Smooth muscle cell (in vitro differentiated cells): Measurements from ENCODE around the gene ZNF512B. TPM values are rescaled to one million over a fixed set of nuclear protein-coding genes. Genes with fewer than 3 reads are reported as not detected.

Source experiments
- DNase-seq: peaks from one replicate; lab custom pipeline; 2025; ENCODE audit not compliant: unreplicated experiment; lab: John Stamatoyannopoulos, UW
- H2AFZ ChIP-seq: fragments of 200-600 bp; sonication (generic); 2 replicates; pipeline ENCODE4 v1.6.0; 2016; ENCODE audit warnings: antibody characterized with exemption, low read depth, mild to moderate bottlenecking
- H3F3A ChIP-seq: fragments of 200-600 bp; sonication (generic); 2 replicates; pipeline ENCODE4 v1.6.0; 2017; ENCODE audit warnings: antibody characterized with exemption, low read depth
- H3K27ac ChIP-seq: fragments of 200-600 bp; sonication (generic); 2 replicates; pipeline ENCODE4 v1.5.1; 2016; ENCODE audit warnings: low read depth, mild to moderate bottlenecking
- H3K27me3 ChIP-seq: fragments of 200-600 bp; sonication (generic); 2 replicates; pipeline ENCODE4 v1.6.1; 2016; ENCODE audit warnings: low read depth, mild to moderate bottlenecking
- H3K36me3 ChIP-seq: fragments of 200-600 bp; sonication (generic); 2 replicates; pipeline ENCODE4 v1.5.1; 2016; ENCODE audit warnings: low read depth
- H3K4me1 ChIP-seq: fragments of 200-600 bp; sonication (generic); 2 replicates; pipeline ENCODE4 v1.5.1; 2016; ENCODE audit warnings: low read depth
- H3K4me2 ChIP-seq: fragments of 200-600 bp; sonication (generic); 2 replicates; pipeline ENCODE4 v1.6.0; 2016; ENCODE audit warnings: mild to moderate bottlenecking
- H3K4me3 ChIP-seq: fragments of 200-600 bp; sonication (generic); 2 replicates; pipeline ENCODE4 v1.5.1; 2016; ENCODE audit warnings: mild to moderate bottlenecking
- H3K79me2 ChIP-seq: fragments of 200-600 bp; sonication (generic); 2 replicates; pipeline ENCODE4 v1.6.0; 2016; ENCODE audit warnings: low read depth, mild to moderate bottlenecking
- H3K9ac ChIP-seq: fragments of 200-600 bp; sonication (generic); 2 replicates; pipeline ENCODE4 v1.6.0; 2016; ENCODE audit warnings: low read depth
- H3K9me3 ChIP-seq: fragments of 200-600 bp; sonication (generic); replicated peaks from 2 replicates; pipeline ENCODE4 v1.5.1; 2016; ENCODE audit warnings: low read depth
- H4K20me1 ChIP-seq: fragments of 200-600 bp; sonication (generic); 2 replicates; pipeline ENCODE4 v1.6.0; 2016; ENCODE audit warnings: low read depth
- WGBS: methylation state at CpG from one replicate; pipeline ENCODE4 v1.1.7; 2016; ENCODE audit warnings: low lambda C conversion rate; 5-methylcytosine and 5-hydroxymethylcytosine counted together
- polyA plus RNA-seq: library from polyadenylated mRNA; unstranded; fragments of >200 nt; fragmentation: Nextera tagmentation; extraction: Ambion mirVana; gene quantifications from 2 replicates; pipeline ENCODE4 v1.2.1, GENCODE V29; 2016
- total RNA-seq: library from RNA; depleted of rRNA; stranded (reverse); fragments of >200 nt; gene quantifications from 2 replicates; pipeline ENCODE4 v1.2.3, GENCODE V29; 2014
- TF ChIP-seq, protein P1 (sequence below): fragments of 200-600 bp; sonication (generic); IDR thresholded peaks from 2 replicates; pipeline ENCODE4 v1.5.1; 2017; ENCODE audit warnings: borderline replicate concordance, mild to moderate bottlenecking, antibody characterized with exemption; ENCODE audit not compliant: insufficient read depth, poor library complexity, severe bottlenecking

Gene ZNF512B
- total and polyA plus RNA-seq, 2 experiments from 2014 or later: 4.6 to 5.6 TPM

DNA sequence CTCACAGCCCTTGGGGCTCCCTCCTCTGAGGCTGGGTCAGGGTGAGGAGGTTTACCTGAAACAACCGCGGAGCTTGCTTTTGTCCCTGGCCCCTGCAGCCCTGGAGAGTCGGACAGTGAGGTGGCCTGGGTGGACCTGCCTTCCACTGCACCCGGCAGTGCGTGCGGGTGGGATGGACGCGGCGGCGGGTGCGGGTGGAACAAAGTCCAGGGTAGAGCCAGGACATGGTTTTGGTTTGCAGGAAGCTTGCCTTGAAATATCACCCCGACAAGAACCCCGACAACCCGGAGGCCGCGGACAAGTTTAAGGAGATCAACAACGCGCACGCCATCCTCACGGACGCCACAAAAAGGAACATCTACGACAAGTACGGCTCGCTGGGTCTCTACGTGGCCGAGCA, 40.7 kb downstream of the ZNF512B start:
- Histone ChIP-seq H3K36me3 (no peaks in the 10 kb centered on the region), H3K79me2 (peaks cover 28% of the 10 kb centered on the region)

DNA sequence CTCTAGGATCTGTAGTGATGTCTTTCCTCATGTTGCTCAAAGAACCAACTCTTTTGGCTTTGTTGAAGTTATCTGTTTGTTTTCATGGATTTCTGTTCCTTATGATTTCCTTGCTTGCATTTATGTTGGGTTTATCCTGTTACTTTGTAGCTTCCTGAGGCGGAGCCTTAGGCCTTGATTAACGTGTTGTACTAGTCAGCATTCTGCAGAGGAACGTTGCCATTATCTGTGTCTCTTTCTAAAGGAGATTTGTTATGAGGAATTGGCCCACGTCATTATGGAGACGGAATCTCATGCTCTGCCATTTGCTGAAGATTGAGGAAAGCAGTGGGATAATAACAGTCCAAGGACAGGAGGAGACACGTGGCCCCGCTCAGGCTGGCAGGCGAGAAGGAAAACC, 43.4 kb downstream of the ZNF512B start:
- no peaks in the 10 kb centered on the region for H3K36me3 ChIP-seq
- no peak overlapping the region for H3K4me3 ChIP-seq
- H3K27me3 ChIP-seq: no peaks in the 10 kb centered on the region
- peaks cover 84% of the 10 kb centered on the region for H4K20me1 ChIP-seq
- no peak overlapping the region for H3K9ac ChIP-seq
- TF ChIP-seq, protein P1, sequence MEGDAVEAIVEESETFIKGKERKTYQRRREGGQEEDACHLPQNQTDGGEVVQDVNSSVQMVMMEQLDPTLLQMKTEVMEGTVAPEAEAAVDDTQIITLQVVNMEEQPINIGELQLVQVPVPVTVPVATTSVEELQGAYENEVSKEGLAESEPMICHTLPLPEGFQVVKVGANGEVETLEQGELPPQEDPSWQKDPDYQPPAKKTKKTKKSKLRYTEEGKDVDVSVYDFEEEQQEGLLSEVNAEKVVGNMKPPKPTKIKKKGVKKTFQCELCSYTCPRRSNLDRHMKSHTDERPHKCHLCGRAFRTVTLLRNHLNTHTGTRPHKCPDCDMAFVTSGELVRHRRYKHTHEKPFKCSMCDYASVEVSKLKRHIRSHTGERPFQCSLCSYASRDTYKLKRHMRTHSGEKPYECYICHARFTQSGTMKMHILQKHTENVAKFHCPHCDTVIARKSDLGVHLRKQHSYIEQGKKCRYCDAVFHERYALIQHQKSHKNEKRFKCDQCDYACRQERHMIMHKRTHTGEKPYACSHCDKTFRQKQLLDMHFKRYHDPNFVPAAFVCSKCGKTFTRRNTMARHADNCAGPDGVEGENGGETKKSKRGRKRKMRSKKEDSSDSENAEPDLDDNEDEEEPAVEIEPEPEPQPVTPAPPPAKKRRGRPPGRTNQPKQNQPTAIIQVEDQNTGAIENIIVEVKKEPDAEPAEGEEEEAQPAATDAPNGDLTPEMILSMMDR: no peak
- H2AFZ ChIP-seq: no peak overlapping the region
- 92% methylated on average over 8 of the region's 8 CpGs for WGBS
- no peak for DNase-seq
- H3K9me3 ChIP-seq: no peaks in the 10 kb centered on the region
- H3K4me2 ChIP-seq: no peak overlapping the region
- H3K27ac ChIP-seq: no peak overlapping the region
- H3K4me1 ChIP-seq: no peaks in the 10 kb centered on the region
- H3K79me2 ChIP-seq: peaks cover 55% of the 10 kb centered on the region
- H3F3A ChIP-seq: no peaks in the 10 kb centered on the region

More for the DNA sequence above, 40.7 kb downstream of the ZNF512B start:
- Histone ChIP-seq H3K4me1 (no peaks in the 10 kb centered on the region), H3K27ac (no peak overlapping the region), H3K27me3 (no peaks in the 10 kb centered on the region), H3K4me2 (no peak overlapping the region), H2AFZ (no peak overlapping the region), H3F3A (no peaks in the 10 kb centered on the region), H3K9me3 (no peaks in the 10 kb centered on the region), H3K9ac (no peak overlapping the region), H3K4me3 (no peak overlapping the region), H4K20me1 (peaks cover 79% of the 10 kb centered on the region)
- TF ChIP-seq, protein P1: no peak
- no peak for DNase-seq
- WGBS: over 99% methylated on average over 26 of the region's 26 CpGs

DNA sequence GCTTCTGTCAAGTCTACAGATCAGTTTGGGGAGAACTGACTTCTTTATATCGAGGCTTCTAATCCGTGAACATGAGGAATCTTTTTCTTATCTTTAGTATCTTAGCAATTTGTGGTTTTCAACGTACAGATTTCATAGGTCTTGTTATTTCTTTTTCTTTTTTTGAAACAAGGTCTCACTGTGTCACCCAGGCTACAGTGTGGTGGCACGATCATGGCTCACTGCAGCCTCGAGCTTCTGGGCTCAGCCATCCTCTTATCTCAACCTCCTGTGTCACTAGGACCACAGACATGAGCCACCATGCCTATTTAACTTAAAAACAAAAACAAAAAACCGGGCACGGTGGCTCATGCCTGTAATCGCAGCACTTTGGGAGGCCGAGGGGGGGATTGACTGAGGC, 45.5 kb downstream of the ZNF512B start:
- no peaks in the 10 kb centered on the region for H3K9me3 ChIP-seq
- no peak overlapping the region for H3K4me2 ChIP-seq
- TF ChIP-seq, protein P1: no peak
- peaks cover 92% of the 10 kb centered on the region for H4K20me1 ChIP-seq
- 65% methylated on average over 9 of the region's 9 CpGs for WGBS
- DNase-seq: no peak
- no peak overlapping the region for H3K27ac ChIP-seq
- H3K4me3 ChIP-seq: no peak overlapping the region
- H3F3A ChIP-seq: no peaks in the 10 kb centered on the region
- H3K36me3 ChIP-seq: no peaks in the 10 kb centered on the region
- no peak overlapping the region for H3K9ac ChIP-seq
- H3K79me2 ChIP-seq: peaks cover 68% of the 10 kb centered on the region
- H2AFZ ChIP-seq: no peak overlapping the region
- no peaks in the 10 kb centered on the region for H3K27me3 ChIP-seq
- no peaks in the 10 kb centered on the region for H3K4me1 ChIP-seq

DNA sequence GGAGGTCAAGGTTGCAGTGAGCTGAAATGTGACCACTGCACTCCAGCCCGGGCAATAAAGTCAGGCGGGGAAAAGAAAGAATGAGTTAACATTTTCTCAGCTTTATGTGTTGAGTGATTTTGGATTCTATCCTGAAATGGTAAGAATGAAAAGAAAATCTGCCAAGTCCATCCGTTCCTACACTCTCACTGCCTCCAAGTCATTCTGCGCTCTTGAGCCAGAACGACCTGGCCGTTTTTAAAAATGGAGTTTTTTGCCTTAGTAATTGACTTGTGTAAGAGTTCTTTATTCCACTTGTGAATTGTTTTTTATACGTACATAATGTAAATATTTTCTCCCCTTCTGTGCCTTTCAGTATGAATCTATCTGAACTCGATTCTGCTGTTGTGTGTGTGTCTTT, 46.1 kb downstream of the ZNF512B start:
- Histone ChIP-seq H3K9ac (no peak overlapping the region), H3K4me1 (no peaks in the 10 kb centered on the region), H4K20me1 (peaks cover 93% of the 10 kb centered on the region), H3K27ac (no peak overlapping the region), H3F3A (no peaks in the 10 kb centered on the region), H3K4me3 (no peak overlapping the region), H3K4me2 (no peak overlapping the region), H3K36me3 (no peaks in the 10 kb centered on the region), H3K79me2 (peaks cover 73% of the 10 kb centered on the region), H3K27me3 (no peaks in the 10 kb centered on the region), H2AFZ (no peak overlapping the region), H3K9me3 (no peaks in the 10 kb centered on the region)
- no peak for DNase-seq
- 92% methylated on average over 8 of the region's 8 CpGs for WGBS
- TF ChIP-seq, protein P1: no peak
